ENCODE measurements around the gene ADSS2.

The ADSS2 gene

DNA sequence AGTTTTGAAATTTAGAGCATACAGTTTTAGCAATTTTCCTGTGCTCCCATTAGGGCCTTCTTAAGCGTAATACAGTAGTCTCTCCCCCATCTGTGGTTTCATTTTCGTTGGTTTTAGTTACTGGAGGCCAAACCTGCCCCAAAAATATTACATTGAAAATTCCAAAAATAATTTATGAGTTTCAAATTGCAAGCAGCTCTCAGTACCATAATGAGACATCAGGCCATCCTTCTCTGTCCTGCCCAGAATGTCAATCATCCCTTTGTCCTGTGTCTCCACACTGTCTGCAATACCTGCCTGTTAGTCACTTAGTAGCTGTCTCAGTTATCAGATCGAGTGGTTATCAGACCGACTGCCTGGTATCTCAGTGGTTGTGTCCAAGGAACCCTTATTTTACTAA, 45.4 kb downstream of the ADSS2 start:
- H3K4me2 ChIP-seq (ENCODE audit: low read length) = no peak overlapping the region
- H3K79me2 ChIP-seq = no peaks in the 10 kb centered on the region

DNA sequence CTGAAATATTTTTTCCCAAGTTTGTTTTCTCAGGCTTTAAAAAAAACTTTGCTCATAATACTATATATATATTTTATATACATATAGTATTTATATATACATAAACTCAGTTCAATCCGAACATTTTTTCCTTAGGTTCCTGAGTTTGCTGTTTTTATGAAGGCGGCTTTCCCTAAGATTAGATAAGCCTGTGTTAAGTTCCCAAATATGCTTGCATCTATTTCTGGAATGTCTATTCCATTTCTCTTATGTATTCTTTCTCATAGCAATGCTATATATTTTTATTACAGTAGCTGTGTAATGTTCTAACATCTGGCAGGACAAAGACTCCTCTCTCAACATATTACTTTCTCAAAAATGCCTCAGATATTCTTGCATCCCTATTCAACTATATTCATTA, 45.9 kb downstream of the ADSS2 start:
- H3K27ac ChIP-seq = no peak overlapping the region
- no peak overlapping the region for H3K9ac ChIP-seq

More for the DNA sequence above, 45.4 kb downstream of the ADSS2 start:
- H3K9me3 ChIP-seq (ENCODE audit: control insufficient read depth, low read length) = no peaks in the 10 kb centered on the region
- H3K9ac ChIP-seq = no peak overlapping the region
- TF ChIP-seq, protein P1, sequence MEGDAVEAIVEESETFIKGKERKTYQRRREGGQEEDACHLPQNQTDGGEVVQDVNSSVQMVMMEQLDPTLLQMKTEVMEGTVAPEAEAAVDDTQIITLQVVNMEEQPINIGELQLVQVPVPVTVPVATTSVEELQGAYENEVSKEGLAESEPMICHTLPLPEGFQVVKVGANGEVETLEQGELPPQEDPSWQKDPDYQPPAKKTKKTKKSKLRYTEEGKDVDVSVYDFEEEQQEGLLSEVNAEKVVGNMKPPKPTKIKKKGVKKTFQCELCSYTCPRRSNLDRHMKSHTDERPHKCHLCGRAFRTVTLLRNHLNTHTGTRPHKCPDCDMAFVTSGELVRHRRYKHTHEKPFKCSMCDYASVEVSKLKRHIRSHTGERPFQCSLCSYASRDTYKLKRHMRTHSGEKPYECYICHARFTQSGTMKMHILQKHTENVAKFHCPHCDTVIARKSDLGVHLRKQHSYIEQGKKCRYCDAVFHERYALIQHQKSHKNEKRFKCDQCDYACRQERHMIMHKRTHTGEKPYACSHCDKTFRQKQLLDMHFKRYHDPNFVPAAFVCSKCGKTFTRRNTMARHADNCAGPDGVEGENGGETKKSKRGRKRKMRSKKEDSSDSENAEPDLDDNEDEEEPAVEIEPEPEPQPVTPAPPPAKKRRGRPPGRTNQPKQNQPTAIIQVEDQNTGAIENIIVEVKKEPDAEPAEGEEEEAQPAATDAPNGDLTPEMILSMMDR (IDR thresholded peaks at IDR 0.05) = no peak
- H3K27ac ChIP-seq = no peak overlapping the region
- no peak overlapping the region for H3K4me3 ChIP-seq (ENCODE audit: low read depth, low read length)
- H3K4me1 ChIP-seq = no peaks in the 10 kb centered on the region
- H3K36me3 ChIP-seq (ENCODE audit: control insufficient read depth, insufficient read depth, low read length) = no peaks in the 10 kb centered on the region
- no peaks in the 10 kb centered on the region for H3K27me3 ChIP-seq (ENCODE audit: control insufficient read depth, insufficient read depth, low read length)
- no peak overlapping the region for H2AFZ ChIP-seq

DNA sequence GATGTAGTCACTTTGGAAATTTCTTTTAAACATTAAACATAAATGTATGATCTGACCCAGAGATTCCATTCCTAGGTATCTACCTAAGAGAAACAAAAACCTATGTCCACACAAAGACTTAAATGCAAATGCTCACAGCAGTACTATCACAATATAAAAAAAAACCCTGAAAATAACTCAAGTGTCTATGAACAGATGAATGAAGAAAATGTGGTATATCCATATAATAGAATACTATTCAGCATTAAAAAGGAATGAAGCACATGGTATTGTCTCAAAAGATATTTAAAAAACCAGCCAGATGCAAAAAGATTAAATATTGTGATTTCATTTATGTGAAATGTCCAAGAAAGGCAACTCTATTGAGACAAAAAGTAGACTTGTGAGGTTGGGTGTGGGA, 48.3 kb downstream of the ADSS2 start:
- H3K4me2 ChIP-seq (ENCODE audit: low read length) = no peak overlapping the region
- no peak overlapping the region for H3K27ac ChIP-seq
- H3K9me3 ChIP-seq (ENCODE audit: control insufficient read depth, low read length) = no peaks in the 10 kb centered on the region
- no peak overlapping the region for H2AFZ ChIP-seq
- H3K4me1 ChIP-seq = no peaks in the 10 kb centered on the region
- H3K4me3 ChIP-seq (ENCODE audit: low read depth, low read length) = no peak overlapping the region
- H3K9ac ChIP-seq = no peak overlapping the region
- TF ChIP-seq, protein P1 (IDR thresholded peaks at IDR 0.05) = no peak
- no peaks in the 10 kb centered on the region for H3K36me3 ChIP-seq (ENCODE audit: control insufficient read depth, insufficient read depth, low read length)
- no peaks in the 10 kb centered on the region for H3K27me3 ChIP-seq (ENCODE audit: control insufficient read depth, insufficient read depth, low read length)
- no peaks in the 10 kb centered on the region for H3K79me2 ChIP-seq

More for the DNA sequence above, 45.9 kb downstream of the ADSS2 start:
- Histone ChIP-seq H3K4me1 (no peaks in the 10 kb centered on the region), H3K9me3 (ENCODE audit: control insufficient read depth, low read length) (no peaks in the 10 kb centered on the region), H3K79me2 (no peaks in the 10 kb centered on the region), H3K4me2 (ENCODE audit: low read length) (no peak overlapping the region), H2AFZ (no peak overlapping the region), H3K4me3 (ENCODE audit: low read depth, low read length) (no peak overlapping the region), H3K36me3 (ENCODE audit: control insufficient read depth, insufficient read depth, low read length) (no peaks in the 10 kb centered on the region), H3K27me3 (ENCODE audit: control insufficient read depth, insufficient read depth, low read length) (no peaks in the 10 kb centered on the region)
- TF ChIP-seq, protein P1 (IDR thresholded peaks at IDR 0.05) = no peak

- TF ChIP-seq, protein P1 (IDR thresholded peaks at IDR 0.05) = no peak
- no peaks in the 10 kb centered on the region for H3K4me1 ChIP-seq
- no peak overlapping the region for H3K27ac ChIP-seq
- no peak overlapping the region for H3K9ac ChIP-seq
- H3K36me3 ChIP-seq (ENCODE audit: control insufficient read depth, insufficient read depth, low read length) = no peaks in the 10 kb centered on the region
- no peak overlapping the region for H2AFZ ChIP-seq
- no peak overlapping the region for H3K4me3 ChIP-seq (ENCODE audit: low read depth, low read length)
- no peaks in the 10 kb centered on the region for H3K79me2 ChIP-seq
- no peaks in the 10 kb centered on the region for H3K27me3 ChIP-seq (ENCODE audit: control insufficient read depth, insufficient read depth, low read length)
- no peak overlapping the region for H3K4me2 ChIP-seq (ENCODE audit: low read length)
- H3K9me3 ChIP-seq (ENCODE audit: control insufficient read depth, low read length) = no peaks in the 10 kb centered on the region
Observed at GRCh38 chr1:244400974-244401373, 50.7 kb downstream of the ADSS2 start.

DNA sequence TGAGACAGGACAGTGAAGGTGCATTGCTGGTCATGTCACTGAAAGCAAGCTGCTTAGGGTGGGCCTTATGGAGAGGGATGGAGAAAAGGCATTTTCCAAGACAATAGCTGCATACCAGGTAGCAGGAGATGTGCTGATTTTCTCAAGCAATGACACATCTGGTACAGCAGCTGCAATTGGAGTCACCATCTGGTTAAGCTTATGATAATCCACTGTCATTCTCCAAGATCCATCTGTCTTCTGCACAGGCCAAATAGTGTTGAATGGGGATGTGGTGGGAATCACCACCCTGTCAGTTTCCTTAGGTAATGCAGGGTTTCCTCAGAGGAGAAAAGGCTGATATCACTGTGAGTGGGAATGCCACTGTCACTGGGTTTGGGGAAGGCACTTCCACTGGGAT, 54.6 kb downstream of the ADSS2 start:
- no peaks in the 10 kb centered on the region for H3K9me3 ChIP-seq (ENCODE audit: control insufficient read depth, low read length)
- no peaks in the 10 kb centered on the region for H3K27me3 ChIP-seq (ENCODE audit: control insufficient read depth, insufficient read depth, low read length)
- H3K4me2 ChIP-seq (ENCODE audit: low read length) = no peak overlapping the region
- no peak overlapping the region for H3K9ac ChIP-seq
- TF ChIP-seq, protein P1 (IDR thresholded peaks at IDR 0.05) = no peak
- H3K4me3 ChIP-seq (ENCODE audit: low read depth, low read length) = no peak overlapping the region
- no peaks in the 10 kb centered on the region for H3K36me3 ChIP-seq (ENCODE audit: control insufficient read depth, insufficient read depth, low read length)
- no peaks in the 10 kb centered on the region for H3K79me2 ChIP-seq
- H3K4me1 ChIP-seq = no peaks in the 10 kb centered on the region
- H3K27ac ChIP-seq = no peak overlapping the region
- no peak overlapping the region for H2AFZ ChIP-seq

All from parathyroid adenoma (tissue), 2 donors.